HEK293 (cell line): ENCODE results near the gene PPP5C.

Experiments used
- CTCF ChIP-seq: fragments of 450-650 bp; formaldehyde crosslinking; IDR thresholded peaks from 2 replicates; pipeline ENCODE4 v1.5.1; 2016; ENCODE audit warnings: missing biosample characterization, missing genetic modification characterization
- ZBTB21 ChIP-seq: fragments of 450-650 bp; formaldehyde crosslinking; IDR thresholded peaks from 2 replicates; pipeline ENCODE4 v1.5.1; 2017; ENCODE audit warnings: missing biosample characterization, missing genetic modification characterization
- ZBTB49 ChIP-seq: fragments of 450-650 bp; formaldehyde crosslinking; IDR thresholded peaks from 2 replicates; pipeline ENCODE4 v1.5.1; 2016; ENCODE audit warnings: missing biosample characterization, missing genetic modification characterization, low read depth
- ZNF155 ChIP-seq: fragments of 450-650 bp; formaldehyde crosslinking; IDR thresholded peaks from 2 replicates; pipeline ENCODE4 v1.5.1; 2016; ENCODE audit warnings: missing biosample characterization, missing genetic modification characterization
- ZNF514 ChIP-seq: fragments of 450-650 bp; formaldehyde crosslinking; IDR thresholded peaks from 2 replicates; pipeline ENCODE4 v1.5.1; 2016; ENCODE audit warnings: missing biosample characterization, missing genetic modification characterization
- ZNF654 ChIP-seq: fragments of 450-650 bp; formaldehyde crosslinking; IDR thresholded peaks from 2 replicates; pipeline ENCODE4 v1.5.1; 2016; ENCODE audit warnings: low read depth, missing biosample characterization, missing genetic modification characterization
- ZSCAN23 ChIP-seq: fragments of 450-650 bp; formaldehyde crosslinking; IDR thresholded peaks from 2 replicates; pipeline ENCODE4 v1.5.1; 2016; ENCODE audit warnings: missing biosample characterization, missing genetic modification characterization

- no peak for TF ChIP-seq ZNF514 (tag by site-specific recombination)
- TF ChIP-seq ZBTB21 (tag by site-specific recombination): no peak
- TF ChIP-seq CTCF (tag by site-specific recombination): no peak
- no peak for TF ChIP-seq ZNF155 (tag by site-specific recombination)
- TF ChIP-seq ZSCAN23 (tag by site-specific recombination): no peak
- no peak for TF ChIP-seq ZNF654 (tag by site-specific recombination)
- no peak for TF ChIP-seq ZBTB49
Measured at GRCh38 chr19:46412650-46413261, 65.9 kb downstream of the PPP5C start.
